Measurements from ENCODE around the gene SHANK3.

Gene SHANK3

GRCh38 chr22:50703726-50704509 lies 31.3 kb downstream of the SHANK3 start:
- no peak overlapping the region for H3K4me3 Mint-ChIP-seq
- peaks cover 6 to 20% of the 10 kb centered on the region in 2 donors for H3K27me3 Mint-ChIP-seq
- H3K9me3 Mint-ChIP-seq = no peaks in the 10 kb centered on the region
- H3K4me1 Mint-ChIP-seq = peaks cover 0 to 4% of the 10 kb centered on the region in 2 donors
- ATAC-seq (replicated peaks) (no peak), DNase-seq (no peak)
- no peaks in the 10 kb centered on the region for H3K36me3 Mint-ChIP-seq
- H3K27ac Mint-ChIP-seq = no peak overlapping the region

- H3K27me3 Mint-ChIP-seq = peaks cover 6 to 17% of the 10 kb centered on the region in 2 donors
- H3K4me3 Mint-ChIP-seq = no peak overlapping the region
- no peaks in the 10 kb centered on the region for H3K9me3 Mint-ChIP-seq
- DNase-seq (no peak), ATAC-seq (replicated peaks) (no peak)
- H3K36me3 Mint-ChIP-seq = no peaks in the 10 kb centered on the region
- no peak overlapping the region for H3K27ac Mint-ChIP-seq
- peaks cover 0 to 4% of the 10 kb centered on the region in 2 donors for H3K4me1 Mint-ChIP-seq
Measured at GRCh38 chr22:50704510-50705218, 32.0 kb downstream of the SHANK3 start.

DNA sequence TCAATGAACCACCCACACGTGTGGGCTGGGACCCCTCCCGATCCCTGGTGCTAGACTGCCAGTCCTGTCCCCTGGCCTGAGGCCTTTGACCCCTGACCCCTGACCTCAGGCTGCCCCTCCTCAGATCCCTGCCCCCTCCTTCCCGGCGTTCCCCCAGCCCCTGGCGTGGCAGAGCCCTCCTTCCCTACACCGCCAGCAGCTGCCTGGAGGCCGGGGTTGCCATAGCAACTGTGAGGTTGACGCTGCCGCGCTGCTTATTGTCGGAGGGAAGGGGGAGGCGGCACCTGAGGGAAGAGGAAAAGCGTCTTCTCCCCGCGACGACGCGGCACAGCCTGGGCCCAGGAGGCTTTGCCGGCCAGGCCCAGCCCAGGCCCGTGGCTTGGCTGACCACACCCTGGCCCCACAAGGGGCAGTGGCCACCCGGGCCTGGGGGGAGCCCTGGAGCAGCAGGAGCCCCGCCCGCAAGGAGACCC lies 32.6 kb downstream of the SHANK3 start:
- Mint-ChIP-seq H3K27me3 (peaks cover 6 to 17% of the 10 kb centered on the region in 2 donors), H3K27ac (no peak overlapping the region), H3K4me3 (no peak overlapping the region), H3K4me1 (peaks cover 0 to 4% of the 10 kb centered on the region in 2 donors), H3K9me3 (no peaks in the 10 kb centered on the region), H3K36me3 (no peaks in the 10 kb centered on the region)
- DNase-seq = no peak
- no peak for ATAC-seq (replicated peaks)

- DNase-seq (no peak), ATAC-seq (replicated peaks) (no peak)
- peaks cover 3 to 4% of the 10 kb centered on the region in 2 donors for H3K9me3 Mint-ChIP-seq
- no peak overlapping the region for H3K4me3 Mint-ChIP-seq
- H3K27me3 Mint-ChIP-seq = peaks cover 0 to 17% of the 10 kb centered on the region in 2 donors
- H3K36me3 Mint-ChIP-seq = no peaks in the 10 kb centered on the region
- H3K4me1 Mint-ChIP-seq = peaks cover 0 to under 1% of the 10 kb centered on the region in 2 donors
- no peak overlapping the region for H3K27ac Mint-ChIP-seq
Measured at GRCh38 chr22:50705851-50706351, 33.3 kb downstream of the SHANK3 start.

- no peak overlapping the region for H3K27ac Mint-ChIP-seq
- peaks cover 0 to 17% of the 10 kb centered on the region in 2 donors for H3K27me3 Mint-ChIP-seq
- H3K4me3 Mint-ChIP-seq = no peak overlapping the region
- H3K4me1 Mint-ChIP-seq = peaks cover 0 to 3% of the 10 kb centered on the region in 2 donors
- H3K9me3 Mint-ChIP-seq = peaks cover 5% of the 10 kb centered on the region in 2 donors
- H3K36me3 Mint-ChIP-seq = no peaks in the 10 kb centered on the region
- DNase-seq = no peak
- no peak for ATAC-seq (replicated peaks)
Measured at GRCh38 chr22:50706481-50707125, 34.0 kb downstream of the SHANK3 start.

GRCh38 chr22:50708474-50708873 lies 35.9 kb downstream of the SHANK3 start:
- H3K36me3 Mint-ChIP-seq = no peaks in the 10 kb centered on the region
- peaks cover 5% of the 10 kb centered on the region in 2 donors for H3K9me3 Mint-ChIP-seq
- no peak overlapping the region for H3K27ac Mint-ChIP-seq
- H3K4me3 Mint-ChIP-seq = no peak overlapping the region
- H3K4me1 Mint-ChIP-seq = peaks cover 0 to 3% of the 10 kb centered on the region in 2 donors
- DNase-seq (no peak), ATAC-seq (replicated peaks) (no peak)
- peaks cover 0 to 7% of the 10 kb centered on the region in 2 donors for H3K27me3 Mint-ChIP-seq

DNA sequence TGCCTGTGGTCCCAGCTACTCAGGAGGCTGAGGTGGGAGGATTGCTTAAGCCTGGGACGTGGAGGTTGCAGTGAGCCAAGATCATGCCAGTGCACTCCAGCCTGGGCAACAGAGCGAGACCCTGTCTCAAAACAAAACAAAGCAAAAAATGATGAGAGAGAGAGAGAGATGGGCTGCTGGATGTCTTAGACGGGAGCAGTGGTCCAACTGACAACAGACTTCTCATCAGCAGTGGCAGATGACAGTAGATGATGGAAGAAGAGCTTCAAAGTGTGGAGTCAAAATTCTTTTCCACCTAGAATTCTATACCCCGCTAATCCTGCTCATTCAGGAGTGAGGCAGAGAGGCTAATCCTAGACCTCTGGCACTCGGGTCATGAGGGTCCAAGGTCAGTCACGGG lies 36.4 kb downstream of the SHANK3 start:
- Mint-ChIP-seq H3K27ac (no peak overlapping the region), H3K4me3 (no peak overlapping the region), H3K4me1 (peaks cover 0 to 3% of the 10 kb centered on the region in 2 donors), H3K9me3 (peaks cover 5% of the 10 kb centered on the region in 2 donors), H3K36me3 (no peaks in the 10 kb centered on the region), H3K27me3 (peaks cover 0 to 3% of the 10 kb centered on the region in 2 donors)
- DNase-seq (no peak), ATAC-seq (replicated peaks) (no peak)

- Mint-ChIP-seq H3K27ac (no peak overlapping the region), H3K4me1 (peaks cover 0 to 3% of the 10 kb centered on the region in 2 donors), H3K9me3 (peaks cover 5% of the 10 kb centered on the region in 2 donors), H3K27me3 (peaks cover 0 to 3% of the 10 kb centered on the region in 2 donors), H3K4me3 (no peak overlapping the region), H3K36me3 (no peaks in the 10 kb centered on the region)
- DNase-seq (no peak), ATAC-seq (replicated peaks) (no peak)
Measured at GRCh38 chr22:50710221-50710620, 37.6 kb downstream of the SHANK3 start.

- ATAC-seq (replicated peaks) (no peak), DNase-seq (no peak)
- H3K4me3 Mint-ChIP-seq = no peak overlapping the region
- H3K27me3 Mint-ChIP-seq = peaks cover 0 to 3% of the 10 kb centered on the region in 2 donors
- H3K27ac Mint-ChIP-seq = no peak overlapping the region
- H3K4me1 Mint-ChIP-seq = peaks cover 0 to 3% of the 10 kb centered on the region in 2 donors
- H3K36me3 Mint-ChIP-seq = no peaks in the 10 kb centered on the region
- peaks cover 5% of the 10 kb centered on the region in 2 donors for H3K9me3 Mint-ChIP-seq
Measured at GRCh38 chr22:50710886-50711285, 38.3 kb downstream of the SHANK3 start.

DNA sequence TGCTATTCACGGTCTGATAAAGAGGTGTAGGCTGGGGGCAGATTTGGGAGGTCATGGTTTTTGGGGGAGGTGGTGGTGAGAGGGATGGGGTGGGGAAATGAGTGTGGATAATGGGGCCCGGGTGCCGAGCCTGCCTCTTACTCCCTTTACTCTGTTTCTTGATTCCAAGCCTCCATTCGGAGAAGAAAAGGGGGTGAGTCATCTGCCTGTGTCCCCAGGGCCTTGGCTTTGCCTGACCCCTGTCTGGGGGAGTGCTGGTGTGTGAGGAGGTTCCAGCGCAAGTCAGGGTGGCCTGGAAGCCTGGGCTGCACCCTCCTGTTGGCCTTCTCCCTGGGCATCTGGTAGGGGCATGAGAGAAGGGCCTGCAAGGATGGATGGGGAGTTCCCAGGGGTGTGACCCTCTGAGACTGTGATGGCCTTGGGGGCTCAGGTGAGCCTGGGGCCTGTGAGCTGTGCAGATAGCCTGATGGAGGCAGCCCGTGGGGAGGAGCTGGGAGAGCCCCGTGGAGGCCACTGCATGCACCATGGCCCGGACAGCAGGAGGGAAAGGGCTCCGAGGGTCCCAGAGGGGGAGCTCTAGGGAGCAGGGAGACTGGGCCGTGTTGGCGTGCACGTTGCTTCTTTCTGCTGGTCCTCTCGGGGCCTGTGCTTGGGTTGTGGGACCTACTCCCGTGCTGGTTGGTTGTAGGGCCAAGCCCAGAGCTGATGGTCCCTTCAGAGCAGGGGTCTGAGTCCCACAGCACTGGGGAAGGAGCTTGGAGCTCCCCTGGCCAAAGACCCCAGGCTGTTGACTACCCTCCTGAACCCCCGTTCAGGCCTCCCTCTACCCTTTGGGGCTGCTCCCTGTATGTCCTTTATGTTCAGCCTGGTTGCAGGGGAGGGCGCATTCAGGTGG lies 39.1 kb downstream of the SHANK3 start:
- H3K4me1 Mint-ChIP-seq = peaks cover 0 to 3% of the 10 kb centered on the region in 2 donors
- no peak overlapping the region for H3K4me3 Mint-ChIP-seq
- no peaks in the 10 kb centered on the region for H3K36me3 Mint-ChIP-seq
- DNase-seq (no peak), ATAC-seq (replicated peaks) (no peak)
- no peak overlapping the region for H3K27ac Mint-ChIP-seq
- peaks cover 5% of the 10 kb centered on the region in 2 donors for H3K9me3 Mint-ChIP-seq
- peaks cover 3 to 6% of the 10 kb centered on the region in 2 donors for H3K27me3 Mint-ChIP-seq

DNA sequence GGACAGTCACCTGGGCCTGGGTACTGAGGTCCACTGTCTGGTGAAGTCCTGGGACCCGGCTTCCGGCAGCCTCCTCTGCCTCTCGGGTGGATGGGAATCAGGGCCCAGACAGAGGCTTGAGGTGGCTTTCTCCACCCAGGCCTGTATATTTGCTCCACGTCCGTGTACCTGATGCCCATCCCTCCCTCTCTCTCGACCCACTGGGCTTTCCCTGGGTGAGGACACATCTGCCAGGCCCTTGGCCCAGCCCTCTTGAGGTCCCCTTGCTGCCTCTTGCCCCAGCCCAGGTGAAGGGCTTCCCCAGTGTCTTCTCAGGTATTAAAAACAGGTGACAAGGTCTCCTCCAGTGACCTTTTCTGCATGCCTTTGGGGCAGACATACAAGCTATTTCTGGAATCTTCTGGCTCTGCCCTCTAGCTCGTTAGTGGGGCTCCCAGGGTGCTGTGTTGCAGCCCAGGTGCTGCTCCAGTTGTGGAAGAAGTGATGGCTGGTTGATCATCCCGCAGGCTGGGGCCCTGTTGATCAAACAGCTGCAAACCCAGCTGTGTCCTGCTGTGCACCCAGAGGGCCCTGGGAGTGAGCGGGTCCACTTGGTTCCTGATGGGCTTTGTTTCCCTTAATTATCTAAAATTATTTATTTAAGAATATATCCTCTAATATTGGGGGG lies 39.9 kb downstream of the SHANK3 start:
- no peak overlapping the region for H3K4me3 Mint-ChIP-seq
- H3K9me3 Mint-ChIP-seq = peaks cover 5% of the 10 kb centered on the region in 2 donors
- no peak overlapping the region for H3K27ac Mint-ChIP-seq
- H3K27me3 Mint-ChIP-seq = peaks cover 1 to 6% of the 10 kb centered on the region in 2 donors
- DNase-seq = no peak
- peaks cover 0 to 3% of the 10 kb centered on the region in 2 donors for H3K4me1 Mint-ChIP-seq
- ATAC-seq (replicated peaks) = no peak
- no peaks in the 10 kb centered on the region for H3K36me3 Mint-ChIP-seq

GRCh38 chr22:50713008-50713385 lies 40.4 kb downstream of the SHANK3 start:
- no peak overlapping the region for H3K4me3 Mint-ChIP-seq
- DNase-seq = no peak
- peaks cover 0 to 3% of the 10 kb centered on the region in 2 donors for H3K4me1 Mint-ChIP-seq
- no peak overlapping the region for H3K27ac Mint-ChIP-seq
- peaks cover 0 to 6% of the 10 kb centered on the region in 2 donors for H3K27me3 Mint-ChIP-seq
- H3K9me3 Mint-ChIP-seq = peaks cover 5% of the 10 kb centered on the region in 2 donors
- no peaks in the 10 kb centered on the region for H3K36me3 Mint-ChIP-seq
- no peak for ATAC-seq (replicated peaks)

- Mint-ChIP-seq H3K36me3 (no peaks in the 10 kb centered on the region), H3K9me3 (peaks cover 5% of the 10 kb centered on the region in 2 donors), H3K27ac (no peak overlapping the region), H3K27me3 (peaks cover 0 to 6% of the 10 kb centered on the region in 2 donors), H3K4me3 (no peak overlapping the region), H3K4me1 (peaks cover 0 to 3% of the 10 kb centered on the region in 2 donors)
- DNase-seq (no peak), ATAC-seq (replicated peaks) (no peak)
Measured at GRCh38 chr22:50713571-50714056, 41.0 kb downstream of the SHANK3 start.
